ENCODE results near the gene FSIP1. TPM values are rescaled to one million over a fixed set of nuclear protein-coding genes. Genes with fewer than 3 reads are reported as not detected.

Gene FSIP1
- total RNA-seq, 6 experiments from 2014 or later: 0.07 to 0.74 (median 0.35) TPM; not detected in 1

DNA sequence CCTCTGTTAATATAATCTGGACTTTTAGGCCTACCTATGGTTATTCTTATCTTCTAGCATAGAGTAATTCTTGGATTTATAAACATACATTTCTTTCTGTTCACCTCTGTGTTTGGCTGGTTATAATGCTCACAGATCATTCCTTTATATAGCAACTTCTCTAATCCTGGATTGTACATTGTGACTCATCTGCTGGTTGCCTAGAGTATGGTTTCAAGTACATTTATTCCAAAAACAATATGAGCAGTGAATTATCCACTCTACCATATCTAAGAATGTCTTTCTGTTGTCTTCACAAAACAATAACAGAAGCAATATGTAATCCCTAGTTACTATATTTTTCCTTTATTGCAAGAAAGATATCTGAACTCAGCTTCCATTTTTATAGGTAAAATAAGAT lies 35.3 kb downstream of the FSIP1 start:
- no peaks in the 10 kb centered on the region for H3K4me1 ChIP-seq
- H3K4me3 ChIP-seq: no peak overlapping the region
- H3K27ac ChIP-seq: no peak overlapping the region
- H3K36me3 ChIP-seq: no peaks in the 10 kb centered on the region
- TF ChIP-seq POLR2A (IDR thresholded peaks at IDR 0.05): no peak
- no peak for TF ChIP-seq CTCF (IDR thresholded peaks at IDR 0.05)
- intact Hi-C loops (cut with DNase I): no loop called here
- no peaks in the 10 kb centered on the region for H3K9me3 ChIP-seq
- DNase-seq (no peak), ATAC-seq (no peak)
- no peaks in the 10 kb centered on the region for H3K27me3 ChIP-seq

DNA sequence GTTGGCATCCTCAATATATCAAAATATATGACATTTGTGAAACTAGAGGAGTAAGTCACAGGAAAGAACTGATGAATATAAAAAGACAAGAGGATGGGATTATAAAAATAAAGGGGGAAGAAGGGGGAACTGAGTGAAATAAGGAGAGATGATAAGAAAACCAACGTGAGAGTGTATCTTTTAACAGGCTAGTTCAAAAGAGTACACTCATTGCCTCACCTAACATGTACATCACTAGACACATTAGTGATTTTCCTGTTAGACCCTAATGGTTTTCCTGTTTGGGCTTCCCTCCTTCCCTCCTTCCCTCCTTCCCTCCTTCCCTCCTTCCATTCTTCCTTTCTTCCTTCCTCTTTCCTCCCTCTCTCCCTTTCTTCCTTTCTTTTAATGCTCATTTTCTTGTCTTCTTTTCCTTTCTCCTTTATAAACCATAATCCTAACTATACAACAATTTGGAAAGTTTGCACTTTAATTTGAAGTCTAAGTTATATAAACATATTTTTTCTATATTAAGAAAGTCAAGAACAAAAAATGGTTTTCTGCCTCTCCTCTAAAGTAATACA lies 35.8 kb downstream of the FSIP1 start:
- WGBS (ENCODE audit: insufficient coverage, low coverage, low lambda C conversion rate, missing lambda C conversion rate): 40% methylated on average over 1 of the region's 1 CpG
- no peak for ATAC-seq
- TF ChIP-seq CTCF (IDR thresholded peaks at IDR 0.05) (no peak), POLR2A (IDR thresholded peaks at IDR 0.05) (no peak)

DNA sequence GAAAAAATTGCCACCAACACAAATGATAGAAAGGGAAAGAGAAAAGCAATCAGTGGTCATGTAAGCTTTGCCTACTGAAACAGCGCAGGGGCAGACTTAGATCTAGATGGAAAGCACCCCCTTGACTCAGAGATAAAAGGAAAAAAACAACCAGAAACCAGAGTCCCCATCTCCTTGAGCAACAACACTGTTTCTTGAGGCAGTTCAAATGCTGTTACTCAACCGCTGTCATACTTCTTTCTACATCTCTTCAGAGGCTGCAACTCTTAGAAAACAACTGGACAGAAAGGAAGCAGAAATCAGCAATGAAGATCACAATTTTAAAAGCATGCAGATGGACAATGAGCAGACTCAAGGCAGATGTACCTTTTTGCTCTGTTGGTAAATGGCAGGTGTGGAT lies 36.5 kb downstream of the FSIP1 start:
- H3K36me3 ChIP-seq: no peaks in the 10 kb centered on the region

More for the DNA sequence above, 35.8 kb downstream of the FSIP1 start:
- Histone ChIP-seq H3K4me3 (no peak overlapping the region), H3K9me3 (no peaks in the 10 kb centered on the region), H3K27ac (no peak overlapping the region), H3K27me3 (no peaks in the 10 kb centered on the region), H3K4me1 (no peaks in the 10 kb centered on the region), H3K36me3 (no peaks in the 10 kb centered on the region)
- intact Hi-C loops (cut with DNase I): no loop called here
- DNase-seq: no peak

GRCh38 chr15:39745415-39745814 lies 37.2 kb downstream of the FSIP1 start:
- Histone ChIP-seq H3K4me3 (no peak overlapping the region), H3K9me3 (no peaks in the 10 kb centered on the region), H3K36me3 (no peaks in the 10 kb centered on the region), H3K27ac (no peak overlapping the region), H3K4me1 (no peaks in the 10 kb centered on the region), H3K27me3 (no peaks in the 10 kb centered on the region)
- intact Hi-C loops (cut with DNase I): no loop called here
- no peak for DNase-seq
- WGBS (ENCODE audit: insufficient coverage, low coverage, low lambda C conversion rate, missing lambda C conversion rate): 70% methylated on average over 2 of the region's 2 CpGs
- TF ChIP-seq CTCF (IDR thresholded peaks at IDR 0.05) (no peak), POLR2A (IDR thresholded peaks at IDR 0.05) (no peak)
- ATAC-seq: no peak

More for the DNA sequence above, 36.5 kb downstream of the FSIP1 start:
- DNase-seq (no peak), ATAC-seq (no peak)
- TF ChIP-seq POLR2A (IDR thresholded peaks at IDR 0.05) (no peak), CTCF (IDR thresholded peaks at IDR 0.05) (no peak)
- Histone ChIP-seq H3K27ac (no peak overlapping the region), H3K9me3 (no peaks in the 10 kb centered on the region), H3K4me1 (no peaks in the 10 kb centered on the region), H3K4me3 (no peak overlapping the region), H3K27me3 (no peaks in the 10 kb centered on the region)
- WGBS (ENCODE audit: insufficient coverage, low coverage, low lambda C conversion rate, missing lambda C conversion rate): 83% methylated on average over 2 of the region's 2 CpGs
- intact Hi-C loops (cut with DNase I): no loop called here
